Activated naive CD4-positive, alpha-beta T cell treated with anti-CD3 and anti-CD28 coated beads, Interleukin-2, amount 50 U/mL, for 72 hours (primary cell): Measurements from ENCODE around the gene NIM1K. TPM values are rescaled to one million over a fixed set of nuclear protein-coding genes. Genes with fewer than 3 reads are reported as not detected.
A peak's percentile ranks its signal among the peaks of the same experiment; 100 is the strongest.
"Not testable (repeated sequence)": the region's sequence is repeated elsewhere in the genome, so short reads cannot be mapped to it uniquely, and the experiment has no call there.

ENCODE experiments used
- ATAC-seq, 2 donors: fragments of 150-1000 bp; cut with Tn5 transposase; 2 replicates each; pipeline ENCODE4 v1.10.0; 2021; ENCODE audit warnings: mild to moderate bottlenecking in 2 of 2, moderate library complexity in 2 of 2
- DNase-seq, 2 donors: peaks; one replicate each; pipeline ENCODE4 v3.0.0; 2021 to 2022; ENCODE audit warnings: low spot score in 2 of 2
- H3K27ac Mint-ChIP-seq, 2 donors: one replicate each; pipeline ENCODE4 v1.8.0; 2022; ENCODE audit warnings: mild to moderate bottlenecking in 2 of 2, mixed read lengths in 2 of 2
- H3K36me3 Mint-ChIP-seq, 2 donors: one replicate each; pipeline ENCODE4 v1.8.0; 2022; ENCODE audit warnings: mixed read lengths in 2 of 2
- H3K9me3 Mint-ChIP-seq, 2 donors: one replicate each; pipeline ENCODE4 v1.8.0; 2022; ENCODE audit warnings: mixed read lengths in 2 of 2
- total RNA-seq, 2 donors: library from RNA; stranded (reverse); gene quantifications; one replicate each; pipeline ENCODE4 v1.2.3, GENCODE V29; 2022

NIM1K gene
- total RNA-seq, 2 donors from 2014 or later: 0.14 to 2.3 TPM

DNA sequence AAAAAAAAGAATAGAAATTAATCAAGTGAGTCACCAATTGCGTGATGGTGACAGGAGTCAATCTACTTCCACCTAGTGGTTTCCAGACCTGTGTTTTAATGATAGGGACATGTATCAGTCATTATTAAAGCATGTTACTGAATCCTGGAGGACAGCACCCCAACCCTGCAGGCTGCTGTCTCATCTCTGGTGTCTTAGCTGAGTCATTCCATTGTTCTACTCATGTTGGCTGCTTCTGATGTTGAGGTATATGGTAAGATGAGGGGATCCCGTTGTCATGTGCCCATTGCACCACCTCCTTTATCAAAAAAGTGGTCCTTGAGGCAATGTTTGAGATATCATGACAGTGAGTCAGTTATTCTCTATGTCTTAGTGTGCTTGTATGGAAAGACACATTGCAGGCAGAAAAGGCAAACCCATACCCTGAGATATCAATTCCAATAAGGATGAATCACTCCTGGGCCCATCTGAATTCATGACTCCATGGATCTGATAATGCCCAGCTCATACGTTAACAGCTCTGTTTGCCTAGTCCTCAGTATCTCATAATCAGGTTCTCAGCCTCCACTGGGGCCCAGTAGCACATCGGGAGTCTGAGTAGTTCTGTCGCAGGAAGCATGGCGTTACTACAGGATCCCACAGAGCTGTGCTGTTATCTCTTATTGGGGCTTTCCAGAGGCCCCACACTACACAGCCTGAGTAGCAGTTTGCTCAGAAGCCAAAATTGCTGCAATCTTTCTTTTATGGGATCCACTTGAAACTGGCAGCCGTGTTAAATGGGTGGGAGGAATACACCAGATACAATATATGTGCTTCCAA, 90.0 kb downstream of the NIM1K start:
- Mint-ChIP-seq H3K9me3 (peaks cover 0 to 3% of the 10 kb centered on the region in 2 donors), H3K36me3 (peaks cover 0 to 6% of the 10 kb centered on the region in 2 donors), H3K27ac (peak overlapping the region in 1 of 2 donors; percentile 39)
- ATAC-seq (peak; percentile 65 to 88), DNase-seq (no peak)

DNA sequence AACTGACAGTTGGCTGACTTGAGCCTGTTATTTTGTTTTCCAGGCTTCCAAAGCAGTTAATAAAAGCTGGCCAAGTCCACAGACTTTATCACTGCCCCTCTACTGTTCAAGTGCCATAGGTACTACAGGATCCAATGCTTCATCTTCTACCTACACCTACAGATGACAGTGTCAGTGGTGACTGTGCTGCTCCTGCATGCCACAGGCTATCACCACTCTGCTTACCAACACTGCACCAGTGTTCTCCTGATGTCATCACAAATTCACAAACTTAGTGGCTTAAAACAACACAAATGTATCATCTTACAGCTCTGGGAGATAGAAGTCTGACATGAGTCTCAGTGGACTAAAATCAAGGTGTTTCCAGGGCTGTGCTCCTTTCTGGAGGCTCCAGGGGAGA, 94.6 kb downstream of the NIM1K start:
- Mint-ChIP-seq H3K36me3 (peaks cover 10 to 24% of the 10 kb centered on the region in 2 donors), H3K27ac (no peak overlapping the region), H3K9me3 (peaks cover 0 to 3% of the 10 kb centered on the region in 2 donors)
- peak in 1 of 2 donors; percentile 24 for ATAC-seq
- DNase-seq: no peak

DNA sequence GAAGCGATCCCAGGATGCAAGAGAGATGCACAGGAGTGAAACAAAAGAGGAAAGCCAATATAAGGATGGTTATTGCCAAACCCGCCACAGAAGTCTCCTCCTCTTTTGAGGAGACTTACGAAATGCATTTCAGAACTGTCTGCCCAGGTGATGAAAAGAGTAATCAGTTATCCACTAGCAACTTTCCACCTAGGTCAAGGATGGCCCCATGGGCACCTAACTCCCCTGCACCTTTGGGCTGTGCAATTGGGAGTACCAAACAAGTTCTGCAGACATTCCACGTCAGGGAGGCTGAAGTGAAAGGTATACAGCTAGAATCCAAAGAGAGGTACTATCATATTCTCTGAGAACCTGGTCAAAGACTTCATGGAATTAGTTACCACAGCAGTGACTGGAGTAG, 95.5 kb downstream of the NIM1K start:
- Mint-ChIP-seq H3K9me3 (peaks cover 0 to 3% of the 10 kb centered on the region in 2 donors), H3K27ac (peak overlapping the region in 1 of 2 donors; percentile 50), H3K36me3 (peaks cover 10 to 24% of the 10 kb centered on the region in 2 donors)
- ATAC-seq (no peak), DNase-seq (no peak)

DNA sequence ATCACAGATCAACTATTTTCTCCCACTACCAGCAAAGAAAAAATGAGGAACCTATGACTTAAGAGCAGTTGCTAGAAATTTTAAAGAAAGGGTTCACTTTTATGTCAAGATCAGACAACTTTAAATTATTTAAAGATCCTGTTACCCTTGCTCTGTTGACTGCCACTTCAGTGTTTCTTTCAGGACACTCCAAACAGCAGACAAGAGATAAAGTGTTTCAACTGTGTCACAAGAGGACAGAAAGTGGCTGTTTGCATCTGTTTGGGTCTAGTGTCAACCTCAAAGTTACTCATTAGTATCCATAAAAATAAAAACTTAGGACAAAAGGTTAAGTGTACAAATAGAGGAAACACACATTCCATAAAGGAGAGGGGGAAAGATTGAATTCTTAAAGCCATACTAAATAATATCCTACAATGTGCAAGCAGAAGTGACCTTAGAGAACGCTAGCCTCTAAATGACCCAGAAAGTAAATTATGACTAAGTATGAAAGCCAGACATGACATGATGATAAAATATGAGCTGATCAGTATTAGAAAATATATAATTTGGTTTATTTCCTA, 96.3 kb downstream of the NIM1K start:
- no peak for ATAC-seq
- Mint-ChIP-seq H3K9me3 (peaks cover 0 to 3% of the 10 kb centered on the region in 2 donors), H3K27ac (no peak overlapping the region), H3K36me3 (peaks cover 10 to 24% of the 10 kb centered on the region in 2 donors)
- DNase-seq: no peak

DNA sequence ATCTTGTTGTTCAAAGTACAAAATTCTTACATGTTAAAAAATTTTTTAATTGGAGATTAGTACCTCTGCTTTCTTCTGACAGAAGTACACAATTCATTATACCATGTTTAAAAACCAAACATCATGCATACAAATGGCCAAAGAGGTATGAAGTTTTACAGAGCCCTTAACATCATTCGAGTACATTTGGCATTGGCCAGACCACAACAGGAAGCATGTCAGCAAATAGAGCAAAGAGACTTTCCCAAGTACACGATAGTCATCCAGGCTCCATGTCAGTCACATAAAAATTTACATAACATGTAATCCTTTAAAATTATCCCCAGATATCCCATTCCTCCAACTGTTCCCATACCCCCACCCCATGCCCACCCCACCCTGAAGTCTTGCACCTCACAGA, 98.7 kb downstream of the NIM1K start:
- DNase-seq (no peak), ATAC-seq (no peak)
- no peaks in the 10 kb centered on the region for H3K9me3 Mint-ChIP-seq
- no peak overlapping the region for H3K27ac Mint-ChIP-seq
- peaks cover 10 to 44% of the 10 kb centered on the region in 2 donors for H3K36me3 Mint-ChIP-seq

DNA sequence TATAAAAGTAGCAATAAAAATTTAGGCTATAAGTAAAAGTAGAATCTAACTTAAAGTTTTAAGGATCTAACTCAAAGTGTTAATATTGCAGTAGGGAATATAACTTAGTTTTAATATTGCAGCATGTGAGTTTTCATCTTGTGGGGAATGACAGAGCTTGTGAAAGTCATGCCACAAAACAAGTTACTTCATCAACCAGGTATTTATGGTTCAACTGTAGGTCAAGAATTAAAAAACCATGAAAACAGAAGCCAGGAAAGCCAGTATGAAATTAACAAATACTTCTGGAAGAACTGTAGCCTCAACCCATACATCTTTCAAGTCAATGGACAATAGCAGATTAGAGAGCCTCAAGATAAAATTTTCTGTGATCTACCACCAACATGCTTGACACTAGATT, 102.2 kb downstream of the NIM1K start:
- Mint-ChIP-seq H3K36me3 (peaks cover 24 to 50% of the 10 kb centered on the region in 2 donors), H3K27ac (peak overlapping the region in 1 of 2 donors; percentile 36), H3K9me3 (no peaks in the 10 kb centered on the region)
- DNase-seq (no peak), ATAC-seq (no peak)

DNA sequence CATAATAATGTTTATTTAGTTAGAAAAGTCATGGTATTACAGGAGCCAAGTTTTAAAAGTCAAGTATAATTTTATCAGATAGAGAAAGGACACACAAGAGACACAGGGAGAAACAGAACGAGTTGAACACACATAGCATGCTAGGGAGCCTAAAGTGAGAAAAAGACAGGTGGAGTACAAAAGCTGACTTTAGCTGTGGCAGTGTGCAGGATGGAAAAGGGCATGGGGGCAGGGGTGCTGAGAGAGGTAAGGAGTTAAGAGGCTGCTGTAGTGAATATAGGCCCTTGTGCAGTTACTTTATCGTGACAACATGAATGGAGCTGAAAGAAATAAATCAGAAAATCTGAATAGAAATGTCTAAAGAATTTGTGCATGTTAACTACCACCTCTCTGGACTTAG, 103.2 kb downstream of the NIM1K start:
- Mint-ChIP-seq H3K9me3 (no peaks in the 10 kb centered on the region), H3K27ac (peak overlapping the region in 1 of 2 donors; percentile 63), H3K36me3 (peaks cover 19 to 45% of the 10 kb centered on the region in 2 donors)
- DNase-seq (no peak), ATAC-seq (no peak)

DNA sequence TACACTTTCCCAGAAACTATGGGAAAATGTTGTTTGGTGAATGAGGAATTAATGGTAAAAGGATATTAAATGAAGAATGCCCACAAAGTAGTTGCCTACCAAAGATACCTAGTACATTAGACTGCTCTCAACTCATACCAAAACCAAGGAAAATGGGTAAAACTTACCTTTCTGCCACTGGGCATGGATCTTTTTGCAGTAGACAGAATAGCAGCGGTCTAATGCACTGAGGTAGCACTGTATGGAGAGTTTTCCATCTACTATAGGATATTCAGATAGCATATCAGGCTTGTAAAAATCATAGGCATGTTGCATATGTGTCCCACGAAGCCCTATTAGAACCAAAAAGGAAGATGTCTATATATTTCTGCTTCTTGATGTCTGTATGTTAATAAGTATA, 104.8 kb downstream of the NIM1K start:
- no peak overlapping the region for H3K27ac Mint-ChIP-seq
- no peaks in the 10 kb centered on the region for H3K9me3 Mint-ChIP-seq
- H3K36me3 Mint-ChIP-seq: peaks cover 21 to 55% of the 10 kb centered on the region in 2 donors
- DNase-seq: no peak
- no peak for ATAC-seq

DNA sequence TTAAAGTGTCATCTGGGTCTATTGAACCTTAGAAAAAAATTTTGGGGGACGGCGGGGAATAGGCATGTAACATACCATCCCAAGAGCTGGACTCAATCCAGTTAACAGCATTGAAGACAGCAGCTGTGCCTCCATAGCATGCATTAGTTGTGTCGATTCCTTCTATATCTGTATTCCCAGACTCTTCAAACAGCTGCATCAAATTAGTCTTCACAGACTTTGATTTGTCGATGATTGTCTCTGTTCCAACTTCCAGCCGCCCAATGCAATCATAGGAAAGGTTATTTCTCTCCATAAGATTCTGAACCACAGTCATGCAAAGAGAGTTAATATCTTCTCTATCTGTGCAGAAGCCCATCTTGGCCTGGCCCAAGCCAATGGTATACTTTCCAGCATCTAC, 106.4 kb downstream of the NIM1K start:
- ATAC-seq (no peak), DNase-seq (no peak)
- peaks cover 29 to 71% of the 10 kb centered on the region in 2 donors for H3K36me3 Mint-ChIP-seq
- no peaks in the 10 kb centered on the region for H3K9me3 Mint-ChIP-seq
- peak overlapping the region in 1 of 2 donors; percentile 62 for H3K27ac Mint-ChIP-seq

DNA sequence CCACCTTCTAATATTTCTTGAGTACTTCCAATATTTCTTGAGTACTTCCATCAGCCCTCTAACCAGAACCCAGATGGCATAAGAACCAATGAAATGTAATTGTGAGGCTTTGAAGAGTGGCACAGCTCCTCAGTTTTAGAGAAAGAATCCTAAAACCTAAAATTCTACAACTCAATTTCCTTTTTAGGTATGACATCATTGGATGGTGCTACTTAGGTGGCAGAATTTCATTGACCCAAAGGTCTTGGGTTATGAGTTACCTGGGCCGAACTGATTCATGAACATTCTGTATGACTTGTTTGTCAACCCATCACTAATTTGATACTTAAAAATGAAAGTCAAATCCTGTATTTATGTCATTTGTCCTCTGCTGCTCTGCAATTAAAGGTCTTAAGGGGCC, 108.1 kb downstream of the NIM1K start:
- no peak overlapping the region for H3K27ac Mint-ChIP-seq

DNA sequence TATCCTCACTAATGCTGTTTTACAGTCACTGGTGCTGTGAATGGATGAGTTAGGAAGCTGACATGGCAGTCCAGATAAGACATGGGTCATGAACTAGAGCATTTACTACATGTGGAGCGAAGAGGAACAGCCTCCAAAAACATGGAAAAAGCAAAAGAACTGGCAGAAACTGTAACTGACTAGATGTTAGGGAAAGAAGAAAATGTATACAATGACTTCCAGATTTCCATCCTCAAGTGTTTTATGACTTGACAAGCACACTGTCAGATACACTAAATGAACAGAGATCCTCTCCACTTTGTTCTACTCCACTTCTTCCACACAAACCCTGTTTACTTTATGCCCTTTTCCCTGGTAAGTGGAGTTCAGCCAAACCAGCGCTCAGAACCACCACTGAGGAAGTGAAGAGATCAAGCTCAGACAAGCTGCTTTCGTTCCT, 109.6 kb downstream of the NIM1K start:
- Mint-ChIP-seq H3K36me3 (peaks cover 25 to 59% of the 10 kb centered on the region in 2 donors), H3K9me3 (no peaks in the 10 kb centered on the region), H3K27ac (peak overlapping the region in 1 of 2 donors; percentile 54)
- no peak for ATAC-seq
- no peak for DNase-seq

More for the DNA sequence above, 108.1 kb downstream of the NIM1K start:
- H3K9me3 Mint-ChIP-seq: no peaks in the 10 kb centered on the region
- peaks cover 29 to 73% of the 10 kb centered on the region in 2 donors for H3K36me3 Mint-ChIP-seq
- DNase-seq (no peak), ATAC-seq (no peak)

DNA sequence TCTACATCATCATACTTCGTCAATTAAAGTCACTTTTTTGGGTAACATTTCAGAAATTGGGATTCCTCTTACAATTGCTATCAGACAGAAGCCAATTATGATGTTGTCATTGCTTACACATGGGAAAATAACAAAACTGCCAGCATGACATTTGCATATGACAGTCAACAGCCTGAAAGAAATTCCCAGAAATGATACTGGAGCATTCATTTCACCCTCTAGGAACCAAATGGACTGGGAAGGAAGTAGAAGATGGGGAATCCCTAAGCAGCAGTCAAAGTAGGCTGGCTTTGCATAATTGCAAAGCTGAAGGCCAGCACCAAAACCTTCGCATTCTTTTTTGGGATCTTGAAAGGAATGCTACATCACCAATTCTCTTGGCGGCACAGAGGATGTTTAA, 110.5 kb downstream of the NIM1K start:
- ATAC-seq (no peak), DNase-seq (no peak)
- Mint-ChIP-seq H3K27ac (peak overlapping the region; percentile 46 to 54), H3K9me3 (no peaks in the 10 kb centered on the region), H3K36me3 (peaks cover 19 to 53% of the 10 kb centered on the region in 2 donors)

DNA sequence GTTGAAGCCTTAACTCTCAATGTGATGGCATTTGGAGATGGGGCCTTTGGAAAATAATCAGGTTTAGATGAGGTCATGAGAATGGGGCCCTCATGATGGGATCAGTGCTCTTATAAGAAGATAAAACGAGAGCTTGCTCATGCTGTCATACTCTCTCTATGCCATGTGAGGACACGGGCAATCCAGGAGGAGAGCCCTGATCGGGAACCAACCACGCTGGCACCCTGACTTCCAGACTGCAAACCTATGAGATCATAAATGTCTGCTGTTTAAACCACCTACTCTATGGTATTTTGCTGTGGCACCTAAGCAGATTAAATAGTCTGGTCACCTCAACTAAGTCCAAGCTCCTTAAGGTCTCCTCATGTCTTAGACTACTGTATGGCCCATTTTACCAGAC, 111.2 kb downstream of the NIM1K start:
- no peak for DNase-seq
- no peak for ATAC-seq
- Mint-ChIP-seq H3K9me3 (no peaks in the 10 kb centered on the region), H3K36me3 (peaks cover 15 to 54% of the 10 kb centered on the region in 2 donors), H3K27ac (peak overlapping the region in 1 of 2 donors; percentile 96)

DNA sequence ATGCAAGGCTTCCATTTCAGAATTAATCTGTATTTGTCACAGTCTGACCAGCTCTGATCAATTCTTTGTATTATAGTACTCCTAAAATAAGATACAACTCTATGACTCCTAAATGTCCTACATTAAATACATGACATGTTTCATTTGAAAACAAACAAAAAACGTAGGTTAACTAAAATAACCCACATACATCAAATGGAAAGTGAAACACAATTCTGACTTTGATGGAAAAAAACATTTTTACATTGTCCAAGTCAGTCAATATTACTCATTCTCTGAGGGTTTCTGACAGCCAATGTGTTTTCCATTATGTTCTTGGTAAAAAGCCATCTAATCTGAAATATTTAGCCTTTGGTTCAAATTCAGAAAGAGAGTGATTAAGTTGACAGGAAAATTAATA, 112.5 kb downstream of the NIM1K start:
- Mint-ChIP-seq H3K27ac (peak overlapping the region; percentile 84 to 96), H3K36me3 (peaks cover 10 to 56% of the 10 kb centered on the region in 2 donors)
- peak; percentile 84 to 90 for ATAC-seq

DNA sequence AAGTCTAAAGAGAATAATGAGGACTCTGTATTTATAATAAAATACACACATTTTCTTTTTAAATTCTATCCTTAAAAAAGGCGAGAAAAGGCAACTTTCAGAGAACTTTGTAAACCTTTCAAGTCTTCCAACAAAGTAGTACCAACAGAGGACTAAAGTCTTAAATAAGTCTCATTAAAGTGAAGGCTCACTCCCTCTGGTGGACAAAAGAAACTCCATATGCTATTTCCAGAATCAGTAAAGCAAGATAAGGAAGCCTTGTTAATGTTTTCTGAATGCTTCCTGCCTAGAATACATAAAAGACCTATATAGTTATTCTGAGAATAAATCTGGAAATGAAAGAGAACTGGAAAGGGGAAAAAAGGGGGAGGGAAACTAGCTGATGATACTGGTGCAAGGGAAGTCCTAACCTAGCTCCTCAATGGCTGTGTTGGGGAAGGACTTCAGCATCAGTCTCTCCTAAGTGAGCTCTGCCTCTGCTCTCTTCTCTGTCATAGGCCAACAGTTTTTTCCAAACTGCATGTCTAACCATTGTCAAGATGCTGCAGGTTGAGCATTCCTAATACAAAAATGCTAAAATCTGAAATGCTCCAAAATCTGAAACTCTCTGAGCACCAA, 114.0 kb downstream of the NIM1K start:
- Mint-ChIP-seq H3K9me3 (no peaks in the 10 kb centered on the region), H3K36me3 (peaks cover 10 to 55% of the 10 kb centered on the region in 2 donors)
- ATAC-seq: peak in 1 of 2 donors; percentile 31

More for the DNA sequence above, 112.5 kb downstream of the NIM1K start:
- DNase-seq: no peak
- H3K9me3 Mint-ChIP-seq: no peaks in the 10 kb centered on the region

DNA sequence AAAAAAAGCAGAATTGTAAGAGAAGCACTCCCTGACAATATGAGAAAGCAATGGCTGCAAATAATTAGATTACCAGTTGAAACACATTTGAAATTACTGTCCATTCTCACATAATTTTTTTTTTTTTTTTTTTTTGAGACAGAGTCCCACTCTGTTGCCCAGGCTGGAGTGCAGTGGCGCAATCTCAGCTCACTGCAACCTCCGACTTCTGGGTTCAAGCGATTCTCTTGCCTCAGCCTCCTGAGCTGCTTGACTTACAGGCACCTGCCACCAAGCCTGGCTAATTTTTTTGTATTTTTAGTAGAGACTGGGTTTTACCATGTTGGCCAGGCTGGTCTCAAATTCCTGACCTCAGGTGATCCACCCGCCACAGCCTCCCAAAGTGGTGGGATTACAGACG, 114.9 kb downstream of the NIM1K start:
- Mint-ChIP-seq H3K36me3 (peaks cover 9 to 53% of the 10 kb centered on the region in 2 donors), H3K27ac (peak overlapping the region in 1 of 2 donors; percentile 77)
- ATAC-seq: not testable (repeated sequence)

More for the DNA sequence above, 114.0 kb downstream of the NIM1K start:
- no peak for DNase-seq
- peak overlapping the region; percentile 23 to 66 for H3K27ac Mint-ChIP-seq

DNA sequence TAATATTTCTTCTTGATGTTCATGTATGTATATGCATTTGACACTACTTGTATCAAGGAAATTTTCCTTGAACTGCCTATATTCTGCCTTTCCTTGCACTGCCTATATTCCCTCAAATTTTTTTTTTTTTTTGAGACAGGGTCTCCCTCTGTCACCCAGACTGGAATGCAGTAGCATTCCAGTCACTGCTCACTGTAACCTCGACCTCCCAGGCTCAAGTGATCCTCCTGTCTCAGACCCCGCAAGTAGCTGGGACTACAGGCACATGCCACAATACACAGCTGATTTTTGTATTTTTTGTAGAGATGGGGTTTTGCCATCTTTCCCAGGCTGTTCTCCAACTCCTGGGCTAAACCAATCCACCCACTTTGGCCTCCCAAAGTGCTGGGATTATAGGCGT, 117.1 kb downstream of the NIM1K start:
- Mint-ChIP-seq H3K36me3 (peaks cover 23 to 53% of the 10 kb centered on the region in 2 donors), H3K27ac (peak overlapping the region; percentile 62 to 81), H3K9me3 (peaks cover 0 to 3% of the 10 kb centered on the region in 2 donors)
- DNase-seq (no peak), ATAC-seq (no peak)

More for the DNA sequence above, 114.9 kb downstream of the NIM1K start:
- DNase-seq, H3K9me3 Mint-ChIP-seq: not testable (repeated sequence)
